ENCODE measurements around the gene CYB5R4.
"Not testable (repeated sequence)": the region's sequence is repeated elsewhere in the genome, so short reads cannot be mapped to it uniquely, and the experiment has no call there.

CYB5R4 gene

DNA sequence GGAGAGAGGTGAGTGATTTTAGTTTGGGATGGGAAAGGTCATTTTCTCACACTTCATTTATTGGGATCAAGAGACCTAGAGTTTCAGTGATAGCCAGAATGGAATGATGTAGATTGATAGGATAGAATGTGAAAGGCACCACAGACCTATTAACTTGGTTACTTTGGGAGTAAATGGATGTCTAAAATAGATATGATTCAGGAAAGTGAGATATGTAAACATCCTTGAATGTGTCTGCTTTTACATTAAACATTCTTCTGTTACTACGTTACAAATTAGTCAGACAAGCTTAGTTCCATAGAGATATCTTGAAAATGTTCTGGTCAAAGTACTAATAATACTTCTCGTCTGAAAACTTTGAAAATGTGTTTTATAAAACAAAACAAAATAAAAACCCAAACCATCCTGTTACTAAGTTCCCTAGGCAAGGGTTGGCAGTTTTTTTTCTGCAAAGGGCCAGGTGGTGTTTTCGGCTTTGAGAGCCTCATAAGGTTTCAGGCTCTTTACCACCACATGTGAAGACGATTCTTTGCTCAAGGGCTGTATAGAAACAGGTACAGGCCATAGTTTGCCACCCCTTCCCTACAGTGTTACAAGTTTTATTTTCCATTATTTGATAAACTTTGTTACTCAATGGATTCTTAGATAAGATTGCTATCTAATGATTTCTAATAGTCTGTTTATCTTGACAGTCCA is 3.4 kb downstream of the CYB5R4 start:
- FAIRE-seq (no peak), DNase-seq (ENCODE audit: low spot score) (no peak)

DNA sequence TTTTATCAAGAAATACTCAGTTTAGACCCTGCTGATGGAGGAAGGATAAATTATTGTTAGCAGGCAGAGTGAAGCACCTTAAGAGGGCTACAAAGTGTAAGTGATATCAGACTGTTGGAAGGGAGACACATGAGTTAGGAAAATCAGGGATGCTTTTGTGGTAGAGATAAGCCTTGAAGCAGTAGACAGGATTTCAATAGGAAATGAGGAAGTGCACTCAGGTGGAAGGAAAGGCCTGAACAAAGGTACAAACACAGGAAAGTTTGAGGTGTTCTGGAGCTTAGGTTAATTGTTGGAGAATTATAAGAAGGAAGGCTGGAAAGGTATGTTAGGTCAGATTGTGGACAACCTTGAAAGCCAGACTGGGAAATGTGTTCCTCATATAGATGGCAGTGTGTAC is 7.6 kb downstream of the CYB5R4 start:
- no peak for FAIRE-seq
- no peak for DNase-seq (ENCODE audit: low spot score)

DNA sequence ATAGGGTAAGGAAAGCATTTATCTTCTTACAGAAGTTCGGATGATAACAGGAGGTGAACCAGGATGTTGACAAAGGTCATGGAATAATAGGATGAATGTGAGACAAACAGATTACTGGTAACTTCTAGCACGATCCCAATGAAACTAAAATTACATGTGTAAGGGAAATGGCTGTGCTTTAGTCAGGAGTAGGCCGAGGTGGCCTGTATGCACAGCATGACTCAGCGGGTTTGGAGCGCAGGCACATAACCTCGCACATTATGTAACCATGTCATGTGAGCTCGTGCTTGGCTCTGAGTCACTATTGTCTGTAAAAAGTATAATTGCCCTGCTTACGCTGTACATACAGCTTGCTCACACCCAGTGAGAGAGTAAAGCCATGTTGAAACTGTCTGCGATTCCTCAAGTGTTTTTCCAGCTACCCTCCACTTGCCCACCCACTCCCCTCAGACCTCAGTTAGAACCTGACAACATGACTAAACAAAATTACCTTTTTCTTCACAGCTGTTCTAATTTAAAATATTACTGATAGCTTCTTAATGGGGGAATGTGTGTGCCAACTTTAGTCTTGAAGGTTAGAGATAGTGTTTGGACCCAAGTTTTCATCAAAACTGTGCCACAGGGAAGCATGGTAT is 8.2 kb downstream of the CYB5R4 start:
- DNase-seq (ENCODE audit: low spot score), result peak; percentile 32
- no peak for FAIRE-seq

DNA sequence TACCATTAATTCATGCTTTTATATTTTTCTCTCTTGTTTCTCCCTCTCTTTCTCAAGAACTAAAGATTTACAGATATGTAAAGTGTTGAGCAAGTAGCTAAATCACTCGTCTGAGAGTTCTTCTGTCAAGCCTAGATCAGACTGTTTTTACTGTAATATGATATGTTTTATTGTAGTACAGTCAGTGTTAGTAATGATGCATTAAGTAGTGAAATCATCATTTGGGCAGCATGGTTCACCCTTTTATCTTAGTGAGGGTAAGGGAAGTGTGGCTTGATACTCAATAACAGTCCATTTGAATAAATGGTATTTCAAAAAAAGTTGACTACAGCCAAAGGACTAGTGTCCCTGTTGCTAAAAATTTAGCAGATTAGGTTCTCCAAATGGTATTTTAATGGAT is 9.2 kb downstream of the CYB5R4 start:
- DNase-seq (ENCODE audit: low spot score) (no peak), FAIRE-seq (no peak)

DNA sequence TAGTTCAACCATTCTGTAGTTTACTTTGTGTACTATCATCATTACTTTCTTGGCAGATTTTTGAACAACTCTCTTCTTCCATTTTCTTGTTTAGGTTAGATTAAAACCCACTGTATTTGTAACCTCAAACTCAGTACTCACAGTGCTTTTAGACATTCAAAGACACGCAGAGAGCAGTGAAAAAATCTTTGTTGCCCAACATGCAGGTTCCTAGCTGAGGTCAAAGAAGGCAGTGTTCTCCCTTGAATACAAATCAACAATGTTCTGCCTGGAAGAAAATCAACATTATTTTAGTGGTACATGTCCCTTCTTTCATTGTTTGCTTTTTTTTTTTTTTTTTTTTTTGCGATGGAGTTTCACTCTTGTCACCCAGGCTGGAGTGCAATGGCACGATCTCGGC is 11.2 kb downstream of the CYB5R4 start:
- no peak for DNase-seq (ENCODE audit: low spot score)
- FAIRE-seq, result no peak

DNA sequence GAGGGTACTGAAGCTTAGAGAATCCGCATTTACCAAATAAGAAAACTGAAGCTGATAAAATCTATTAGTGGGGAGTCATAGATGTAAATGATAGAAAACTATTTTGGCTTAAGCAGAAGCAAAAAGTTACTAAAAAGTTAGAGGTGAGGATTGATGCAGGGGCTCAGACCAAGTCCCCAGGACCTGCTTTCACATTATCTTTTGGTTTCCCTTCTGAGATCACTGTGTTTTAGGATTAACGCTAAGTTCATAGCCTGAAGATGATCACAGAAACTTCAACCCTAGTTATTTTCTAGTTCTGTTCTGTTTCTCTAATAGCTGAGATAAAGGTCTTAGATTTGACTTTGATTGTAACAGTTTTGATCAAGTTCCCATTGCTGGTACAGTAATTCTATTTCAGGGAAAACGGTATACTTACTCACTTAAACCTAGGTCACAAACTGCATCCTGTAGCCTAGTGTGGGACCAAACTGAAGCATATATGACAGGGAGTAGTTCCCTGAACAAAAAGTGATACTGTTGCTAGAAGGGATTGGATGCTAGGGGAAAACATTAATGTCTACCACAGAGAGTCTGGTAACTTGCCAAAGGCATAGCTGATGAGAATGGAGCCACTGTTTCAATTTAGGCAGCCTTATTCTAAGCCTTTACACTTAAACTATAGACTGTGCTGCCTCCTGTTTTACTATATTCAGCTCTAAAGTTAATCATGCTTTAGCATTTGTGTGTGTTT is 13.1 kb downstream of the CYB5R4 start:
- no peak for FAIRE-seq
- no peak for DNase-seq (ENCODE audit: low spot score)

DNA sequence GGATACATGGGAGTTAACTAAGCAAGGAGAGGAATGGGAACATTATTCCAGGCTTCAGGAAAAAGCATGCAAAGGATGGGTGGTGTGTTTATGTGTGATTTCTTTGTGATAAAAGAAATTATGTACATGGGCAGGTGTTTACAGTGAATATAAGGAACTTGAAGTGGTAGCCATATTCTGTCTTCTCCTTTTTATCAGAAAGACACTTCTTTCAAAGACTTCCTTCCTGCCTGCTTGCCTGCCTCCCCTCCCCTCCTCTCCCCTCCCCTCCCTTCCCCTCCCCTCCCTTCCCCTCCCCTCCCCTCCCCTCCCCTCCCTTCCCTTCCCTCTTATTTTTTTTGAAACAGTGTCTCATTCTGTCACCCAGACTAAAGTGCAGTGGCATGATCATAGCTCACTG is 14.4 kb downstream of the CYB5R4 start:
- FAIRE-seq (no peak), DNase-seq (ENCODE audit: low spot score) (no peak)

DNA sequence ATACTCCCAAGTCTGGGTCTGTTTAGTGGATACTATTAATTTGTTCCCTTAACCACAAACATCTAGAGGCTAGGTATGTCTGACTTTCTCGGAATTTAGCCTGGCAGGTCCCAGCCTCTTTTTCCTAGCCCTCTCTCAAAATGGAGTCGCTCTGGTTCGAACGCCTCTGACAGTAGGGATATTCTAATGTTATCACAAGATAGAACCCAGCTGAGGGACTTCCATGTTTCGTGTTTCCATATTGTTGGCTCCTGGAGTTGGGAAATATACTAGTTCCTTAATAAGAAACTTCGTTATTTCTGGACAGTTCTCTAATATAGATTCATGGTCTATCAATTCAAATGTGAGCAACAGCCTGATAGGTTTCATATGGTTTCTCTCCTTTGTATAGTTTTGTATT is 16.4 kb downstream of the CYB5R4 start:
- DNase-seq (ENCODE audit: low spot score) (no peak), FAIRE-seq (no peak)

DNA sequence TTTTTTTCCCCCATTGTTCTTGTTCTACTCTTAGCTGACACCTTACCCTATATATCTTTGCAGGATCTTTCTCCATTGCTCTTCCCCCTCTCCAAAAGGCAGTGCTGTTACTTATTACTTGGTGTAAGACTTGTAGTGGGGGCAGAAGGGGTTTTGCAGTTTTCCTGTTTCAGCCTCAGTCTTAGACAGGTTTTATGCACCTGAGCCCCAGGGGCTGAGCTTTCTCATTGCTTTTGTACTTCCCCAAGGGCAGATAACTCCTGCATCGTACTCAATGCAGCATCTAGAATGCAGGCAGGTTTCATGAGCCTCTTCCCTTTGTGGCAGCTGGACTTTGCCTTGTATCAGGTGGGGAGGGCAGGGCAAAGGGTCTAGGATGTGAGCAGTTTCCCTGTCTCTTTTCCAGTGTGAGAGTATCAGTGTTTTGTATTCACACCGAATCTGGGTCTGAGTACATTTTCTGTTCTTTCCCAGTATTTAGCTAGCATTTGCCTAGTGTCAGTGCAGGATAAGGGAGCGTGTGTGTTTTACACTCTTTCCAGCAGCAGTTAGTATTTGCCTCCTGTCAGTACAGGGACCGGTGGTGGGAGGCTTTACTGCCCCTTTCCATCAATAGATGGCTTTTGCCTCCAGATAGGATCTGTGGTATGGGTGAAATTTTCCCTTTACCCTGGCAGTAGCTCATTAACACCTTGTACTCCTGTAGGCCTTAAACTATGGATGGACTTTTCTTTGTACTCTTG is 19.6 kb downstream of the CYB5R4 start:
- FAIRE-seq (no peak), DNase-seq (ENCODE audit: low spot score) (no peak)

DNA sequence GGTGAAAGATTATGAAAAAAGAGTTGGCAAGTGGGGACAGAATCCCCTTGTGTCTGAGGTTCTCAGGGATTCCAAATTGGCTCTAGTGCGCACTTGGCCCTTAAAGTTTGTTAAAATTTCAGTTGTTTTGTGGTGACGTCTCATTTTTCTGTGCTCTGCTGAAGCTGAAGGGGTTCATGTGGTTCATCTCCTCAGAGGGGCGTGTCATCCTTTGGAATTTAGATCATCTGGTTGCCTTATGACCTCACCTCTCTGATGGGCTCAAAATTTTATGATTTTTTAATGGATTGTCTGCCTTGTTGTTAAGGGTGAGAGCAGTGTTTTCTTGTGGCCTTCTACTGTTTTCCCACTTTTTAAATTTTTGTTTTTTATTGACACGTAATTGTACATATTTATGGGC is 20.3 kb downstream of the CYB5R4 start:
- DNase-seq (ENCODE audit: low spot score) (no peak), FAIRE-seq (no peak)

DNA sequence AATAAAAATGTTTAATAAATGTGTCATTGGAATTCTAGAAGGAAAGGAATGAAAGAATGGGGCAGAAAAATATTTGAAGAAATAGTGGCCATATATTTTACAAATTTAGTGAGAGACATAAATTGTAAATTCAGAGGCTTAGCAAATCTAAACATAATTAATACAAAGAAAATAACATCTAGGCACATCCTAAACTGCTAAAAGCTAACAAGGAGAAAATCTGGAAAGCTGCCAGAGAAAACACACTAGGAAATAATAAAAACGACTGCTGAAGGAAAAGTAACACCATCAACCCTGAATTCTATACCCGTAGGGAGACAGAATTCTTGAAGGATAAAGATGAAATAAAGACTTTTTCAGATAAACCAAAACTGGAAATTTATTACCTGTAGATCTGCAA is 23.8 kb downstream of the CYB5R4 start:
- FAIRE-seq, result no peak
- no peak for DNase-seq (ENCODE audit: low spot score)

DNA sequence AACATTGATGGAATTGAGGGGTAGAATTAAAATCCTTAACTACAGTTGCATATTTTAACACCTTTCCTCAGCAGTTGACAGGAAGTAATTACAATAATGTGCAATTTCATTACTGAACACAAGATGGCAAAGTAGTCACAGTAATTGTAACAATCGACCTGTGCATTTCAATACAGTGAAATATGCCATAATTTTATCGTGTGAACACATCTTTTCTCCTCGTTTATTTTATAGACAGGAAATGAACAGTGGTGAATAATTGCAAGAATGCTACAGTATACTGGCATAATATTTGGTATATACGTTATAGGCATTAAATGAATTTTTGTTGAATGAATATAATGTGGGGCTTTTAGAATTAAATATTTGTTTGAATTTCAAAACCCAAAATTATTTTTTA is 25.0 kb downstream of the CYB5R4 start:
- peak; percentile 8 for DNase-seq (ENCODE audit: low spot score)

DNA sequence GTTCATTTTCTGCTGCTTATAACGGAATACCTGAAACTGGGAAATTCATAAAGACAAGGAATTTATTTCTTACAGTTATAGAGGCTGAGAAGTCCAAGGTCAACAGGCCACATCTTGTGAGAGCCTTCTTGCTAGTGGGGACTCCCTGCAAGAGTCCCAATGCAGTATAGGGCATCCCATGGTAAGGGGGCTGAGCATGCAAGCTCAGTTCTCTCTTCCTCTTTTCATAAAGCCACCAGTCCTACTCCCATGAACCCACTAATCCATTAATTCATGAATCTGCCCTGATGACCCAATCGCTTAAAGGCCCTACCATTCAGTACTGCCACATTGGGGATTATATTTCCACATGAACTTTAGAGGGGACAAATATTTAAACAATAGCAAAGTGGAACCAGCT is 26.5 kb downstream of the CYB5R4 start:
- no peak for DNase-seq (ENCODE audit: low spot score)
- FAIRE-seq, result no peak

More for the DNA sequence above, 25.0 kb downstream of the CYB5R4 start:
- FAIRE-seq, result no peak

DNA sequence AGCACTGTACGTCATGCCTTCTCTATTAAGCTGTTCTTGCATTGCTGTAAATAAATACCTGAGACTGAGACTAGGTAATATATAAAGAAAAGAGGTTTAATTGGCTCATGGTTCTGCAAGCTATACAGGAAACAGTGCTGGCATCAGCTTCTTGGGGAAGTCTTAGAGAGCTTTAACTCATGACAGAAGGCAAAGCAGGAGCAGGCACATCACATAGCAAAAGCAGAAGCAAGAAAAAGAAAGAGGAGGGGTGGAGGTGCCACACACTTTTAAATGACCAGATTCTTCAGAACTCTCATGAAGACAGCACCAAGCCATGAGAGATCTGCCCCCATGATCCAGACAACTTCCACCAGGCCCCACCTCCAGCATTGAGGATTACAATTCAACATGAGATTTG is 30.1 kb downstream of the CYB5R4 start:
- DNase-seq (ENCODE audit: low spot score), result no peak
- FAIRE-seq, result no peak

DNA sequence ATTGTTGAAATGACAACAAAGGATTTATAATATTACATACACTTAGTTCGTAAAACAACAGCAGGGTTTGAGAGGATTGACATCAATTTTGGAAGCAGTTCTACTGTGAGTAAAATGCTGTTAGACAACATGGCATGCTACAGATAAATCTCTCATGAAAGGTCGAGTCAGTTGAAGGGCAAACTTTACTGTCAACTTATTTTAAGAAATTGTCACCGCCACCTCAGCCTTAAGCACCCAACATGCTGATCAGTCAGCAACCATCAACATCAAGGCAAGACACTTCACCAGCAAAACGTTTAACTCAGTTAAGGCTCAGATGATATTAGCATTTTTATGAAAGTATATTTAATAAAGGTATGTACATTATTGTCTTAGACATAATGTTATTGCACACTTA is 31.0 kb downstream of the CYB5R4 start:
- DNase-seq (ENCODE audit: low spot score) (no peak), FAIRE-seq (no peak)

DNA sequence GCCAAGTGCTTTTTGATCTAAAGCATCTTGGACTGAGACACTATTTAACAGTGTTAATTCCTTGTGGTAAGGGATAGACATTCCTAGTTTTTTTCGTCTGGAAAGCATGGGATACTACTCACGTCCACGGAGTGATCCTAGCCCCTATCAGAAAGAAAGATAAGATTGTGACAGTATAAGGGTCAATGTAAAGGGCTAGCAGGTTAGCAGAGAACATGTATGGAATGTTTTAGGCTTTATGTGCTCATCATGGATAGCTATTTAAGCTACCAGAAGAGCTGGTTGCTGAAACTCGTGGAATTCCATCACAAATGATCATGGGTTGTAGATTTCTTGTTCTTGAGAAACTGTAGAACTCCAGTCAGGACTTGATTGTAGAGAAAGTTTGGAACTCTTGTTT is 32.1 kb downstream of the CYB5R4 start:
- FAIRE-seq (no peak), DNase-seq (ENCODE audit: low spot score) (no peak)

DNA sequence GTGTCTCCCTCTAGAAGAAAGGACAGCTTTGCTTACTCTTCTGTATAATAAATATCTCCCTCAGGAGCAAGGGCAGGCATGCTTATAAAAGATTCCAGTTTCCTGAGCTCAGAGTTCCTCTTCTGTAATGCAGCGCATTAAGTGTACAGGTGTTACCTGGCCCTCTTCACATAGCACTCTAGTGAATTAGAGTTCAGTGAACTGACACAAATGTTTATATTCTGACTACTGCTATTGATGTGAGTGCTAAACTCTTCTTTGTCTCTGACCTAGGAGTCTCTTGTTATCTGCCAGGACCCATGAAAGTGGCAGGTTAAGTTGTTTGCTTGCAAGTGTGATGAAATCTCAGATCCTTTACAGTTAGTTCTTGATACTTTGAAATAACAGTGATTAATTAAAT is 33.5 kb downstream of the CYB5R4 start:
- DNase-seq (ENCODE audit: low spot score), result no peak
- no peak for FAIRE-seq

DNA sequence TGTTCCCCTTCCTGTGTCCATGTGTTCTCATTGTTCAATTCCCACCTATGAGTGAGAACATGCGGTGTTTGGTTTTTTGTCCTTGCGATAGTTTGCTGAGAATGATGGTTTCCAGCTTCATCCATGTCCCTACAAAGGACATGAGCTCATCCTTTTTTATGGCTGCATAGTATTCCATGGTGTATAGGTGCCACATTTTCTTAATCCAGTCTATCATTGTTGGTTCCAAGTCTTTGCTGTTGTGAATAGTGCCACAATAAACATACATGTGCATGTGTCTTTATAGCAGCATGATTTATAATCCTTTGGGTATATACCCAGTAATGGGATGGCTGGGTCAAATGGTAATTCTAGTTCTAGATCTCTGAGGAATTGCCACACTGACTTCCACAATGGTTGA is 37.6 kb downstream of the CYB5R4 start:
- FAIRE-seq; DNase-seq (ENCODE audit: low spot score): not testable (repeated sequence)

DNA sequence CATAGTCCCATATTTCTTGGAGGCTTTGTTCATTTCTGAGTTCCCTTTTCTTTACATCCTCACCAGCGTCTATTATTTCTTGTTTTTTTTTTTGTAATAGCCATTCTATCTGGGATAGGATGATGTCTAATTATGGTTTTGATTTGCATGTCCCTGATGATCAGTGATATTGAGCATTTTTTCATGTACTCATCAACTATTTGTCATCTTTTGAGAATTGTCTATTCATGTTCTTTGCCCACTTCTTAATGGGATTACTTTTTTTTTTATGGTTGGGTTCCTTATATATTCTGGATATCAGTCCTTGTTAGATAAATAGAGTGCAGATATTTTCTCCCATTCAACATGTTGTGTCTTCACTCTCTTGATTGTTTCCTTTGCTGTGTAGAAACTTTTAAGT is 42.1 kb downstream of the CYB5R4 start:
- DNase-seq (ENCODE audit: low spot score) (no peak), FAIRE-seq (no peak)

DNA sequence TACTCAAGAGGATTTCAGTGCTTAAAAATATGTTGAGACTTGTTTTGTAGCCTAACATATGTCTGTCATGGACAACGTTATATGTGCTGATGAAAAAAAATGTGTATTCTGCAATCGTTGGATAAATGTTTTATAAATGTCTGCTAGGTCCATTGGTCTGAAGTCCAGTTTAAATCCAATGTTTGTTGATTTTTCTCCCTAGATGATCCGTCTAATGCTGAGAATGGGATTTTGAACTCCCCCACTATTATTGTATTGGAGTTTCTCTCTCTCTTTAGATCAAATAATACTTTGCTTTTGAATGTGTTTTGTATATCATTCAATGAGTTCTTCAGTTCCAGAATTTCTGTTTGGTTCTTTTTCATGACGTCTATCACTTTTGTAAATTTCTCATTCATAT is 44.9 kb downstream of the CYB5R4 start:
- no peak for DNase-seq (ENCODE audit: low spot score)
- FAIRE-seq, result no peak

DNA sequence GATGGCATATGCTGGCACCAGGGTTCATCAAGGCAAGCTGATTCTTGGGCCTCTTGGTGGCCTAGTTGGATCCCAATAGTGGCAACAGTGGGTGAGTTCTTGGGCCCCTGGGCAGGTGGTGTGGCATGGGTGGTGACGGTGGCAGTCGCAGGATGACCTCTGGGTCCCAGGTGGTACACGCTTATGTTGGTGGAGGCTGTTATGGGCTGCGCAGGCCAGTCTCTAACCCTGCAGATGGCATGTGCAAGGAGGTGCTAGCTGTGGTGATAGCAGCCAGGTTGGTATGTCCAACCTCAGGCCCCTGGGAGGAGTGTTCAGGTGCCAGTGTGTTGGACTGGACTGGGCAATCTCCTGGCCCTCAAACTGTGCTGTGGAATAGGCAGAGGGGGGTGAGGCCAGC is 46.2 kb downstream of the CYB5R4 start:
- no peak for DNase-seq (ENCODE audit: low spot score)
- FAIRE-seq, result no peak

Measured in urothelium cell line (cell line).